Naive thymus-derived CD4-positive, alpha-beta T cell (primary cell): ENCODE results near the gene CTNNBIP1. TPM values are rescaled to one million over a fixed set of nuclear protein-coding genes. Genes with fewer than 3 reads are reported as not detected.
A peak's percentile ranks its signal among the peaks of the same experiment; 100 is the strongest.
"Not testable (repeated sequence)": the region's sequence is repeated elsewhere in the genome, so short reads cannot be mapped to it uniquely, and the experiment has no call there.

Experiments
- ATAC-seq: fragments of 150-1000 bp; cut with Tn5 transposase; 2 replicates; pipeline ENCODE4 v1.10.0; 2021; ENCODE audit warnings: mild to moderate bottlenecking, moderate library complexity
- CTCF ChIA-PET: fragments of 350-600 bp; sonication (Branson Sonifier 250); formaldehyde crosslinking; loops from one replicate; lab custom pipeline; 2021; ENCODE audit warnings: antibody characterized with exemption; lab: Charles Lee
- POLR2A ChIA-PET: fragments of 350-600 bp; sonication (Branson Sonifier 250); formaldehyde crosslinking; loops from one replicate; lab custom pipeline; 2021; ENCODE audit warnings: antibody characterized with exemption, inconsistent platforms; lab: Charles Lee
- DNase-seq, 9 donors: peaks; one replicate each; pipeline versions ENCODE4 v3.0.0 to v3.0.0-alpha.2; 2020 to 2022; ENCODE audit warnings: mixed read lengths in 1 of 9
- H3K27ac ChIP-seq: one replicate; pipeline ENCODE4 v1.7.0; 2013; ENCODE audit warnings: mild to moderate bottlenecking, low read depth, low read length, moderate library complexity
- H3K27me3 ChIP-seq, 2 donors: one replicate each; pipeline ENCODE4 v1.7.0; 2013; ENCODE audit warnings: low read length in 2 of 2, mild to moderate bottlenecking in 2 of 2, moderate library complexity in 2 of 2; ENCODE audit not compliant: control insufficient read depth in 2 of 2, insufficient read depth in 2 of 2
- H3K36me3 ChIP-seq, 3 experiments: 1 replicate in 2 of 3; 2 replicates in 1 of 3; pipeline ENCODE4 v1.7.0; 2013; ENCODE audit warnings: low read length in 3 of 3, mild to moderate bottlenecking in 3 of 3, moderate library complexity in 1 of 3; ENCODE audit not compliant: insufficient read depth in 3 of 3, control insufficient read depth in 2 of 3
- H3K4me1 ChIP-seq, 2 donors: one replicate each; pipeline ENCODE4 v1.7.0; 2013; ENCODE audit warnings: low read length in 2 of 2, mild to moderate bottlenecking in 2 of 2, moderate library complexity in 1 of 2; ENCODE audit not compliant: control insufficient read depth in 2 of 2, insufficient read depth in 2 of 2
- H3K4me3 ChIP-seq: 2 replicates; pipeline ENCODE4 v1.7.0; 2013; ENCODE audit warnings: mild to moderate bottlenecking, low read length
- H3K9me3 ChIP-seq, 3 experiments: 1 replicate in 2 of 3; 2 replicates in 1 of 3; pipeline ENCODE4 v1.7.0; 2013; ENCODE audit warnings: low read length in 3 of 3; ENCODE audit not compliant: control insufficient read depth in 2 of 3
- H3K27ac Mint-ChIP-seq, 9 donors: one replicate each; pipeline ENCODE4 v1.8.0; 2020 to 2022; ENCODE audit warnings: mixed read lengths in 9 of 9, mild to moderate bottlenecking in 8 of 9, moderate library complexity in 5 of 9, inconsistent platforms in 2 of 9
- H3K27me3 Mint-ChIP-seq, 5 donors: one replicate each; pipeline ENCODE4 v1.8.0; 2021 to 2022; ENCODE audit warnings: mixed read lengths in 5 of 5, mild to moderate bottlenecking in 1 of 5
- H3K36me3 Mint-ChIP-seq, 5 donors: one replicate each; pipeline ENCODE4 v1.8.0; 2020 to 2022; ENCODE audit warnings: mixed read lengths in 5 of 5, mild to moderate bottlenecking in 3 of 5, inconsistent platforms in 1 of 5
- H3K4me1 Mint-ChIP-seq, 7 donors: one replicate each; pipeline ENCODE4 v1.8.0; 2020 to 2022; ENCODE audit warnings: mixed read lengths in 7 of 7, mild to moderate bottlenecking in 3 of 7, inconsistent platforms in 1 of 7
- H3K4me3 Mint-ChIP-seq, 10 donors: one replicate each; pipeline ENCODE4 v1.8.0; 2020 to 2022; ENCODE audit warnings: mild to moderate bottlenecking in 10 of 10, mixed read lengths in 10 of 10, moderate library complexity in 6 of 10, inconsistent platforms in 2 of 10
- H3K9me3 Mint-ChIP-seq, 11 donors: one replicate each; pipeline ENCODE4 v1.8.0; 2020 to 2022; ENCODE audit warnings: mixed read lengths in 11 of 11, mild to moderate bottlenecking in 4 of 11, inconsistent platforms in 1 of 11, moderate library complexity in 1 of 11
- intact Hi-C, 2 donors: fragments of 100-400 bp; cut with micrococcal nuclease; formaldehyde crosslinking; loops; one replicate each; pipeline ENCODE4 v1.15.1; 2023
- polyA plus RNA-seq, 2 donors: library from polyadenylated mRNA; unstranded; fragments of 300-500 nt; fragmentation: Illumina TruSeq; gene quantifications; one replicate each; pipeline ENCODE4 v1.2.3, GENCODE V29; 2021
- total RNA-seq, 6 experiments: library from RNA in 5 of 6; stranded (reverse) in 5 of 6; gene quantifications; 1 replicate in 5 of 6; 2 replicates in 1 of 6; pipeline ENCODE4 v1.2.3 and lab custom pipeline; 2021 to 2026

CTNNBIP1 gene
- total and polyA plus RNA-seq, 7 experiments from 2014 or later = 5.3 to 17.2 (median 7.2) TPM

- DNase-seq = no peak
Observed at GRCh38 chr1:9805006-9805508, 105.0 kb downstream of the CTNNBIP1 start.

GRCh38 chr1:9803003-9803918 is 106.8 kb downstream of the CTNNBIP1 start:
- H3K4me1 Mint-ChIP-seq = peaks cover 23 to 78% (median 60%) of the 10 kb centered on the region in 7 donors
- CTCF ChIA-PET = interaction anchor here (0.8 kb wide), 1 partner anchor 19 kb away, joined by 3 read pairs; no protein-coding TSS in a partner anchor

More at GRCh38 chr1:9805006-9805508, 105.0 kb downstream of the CTNNBIP1 start:
- H3K27ac Mint-ChIP-seq = peak overlapping the region in 4 of 9 donors; percentile 9 to 56 (median 39)
- H3K27me3 Mint-ChIP-seq = no peaks in the 10 kb centered on the region
- Histone ChIP-seq H3K27ac (no peak overlapping the region), H3K9me3 (no peaks in the 10 kb centered on the region), H3K4me1 (peaks cover 0 to 15% of the 10 kb centered on the region in 2 donors), H3K4me3 (no peak overlapping the region), H3K36me3 (no peaks in the 10 kb centered on the region), H3K27me3 (no peaks in the 10 kb centered on the region)
- ChIA-PET POLR2A (interaction anchor here (1.0 to 1.9 kb wide), 2 partner anchors 17 to 85 kb away, joined by 4 to 9 read pairs; no protein-coding TSS in a partner anchor), CTCF (interaction anchor here (0.8 kb wide), 1 partner anchor 20 kb away, joined by 3 read pairs; no protein-coding TSS in a partner anchor)
- H3K4me1 Mint-ChIP-seq = peaks cover 27 to 76% (median 62%) of the 10 kb centered on the region in 7 donors
- no peaks in the 10 kb centered on the region for H3K9me3 Mint-ChIP-seq
- no peak for ATAC-seq
- intact Hi-C loops = no loop called here
- peaks cover 0 to 17% (median 2%) of the 10 kb centered on the region in 5 donors for H3K36me3 Mint-ChIP-seq
- H3K4me3 Mint-ChIP-seq = peak overlapping the region in 2 of 10 donors; percentile 13 to 54

DNA sequence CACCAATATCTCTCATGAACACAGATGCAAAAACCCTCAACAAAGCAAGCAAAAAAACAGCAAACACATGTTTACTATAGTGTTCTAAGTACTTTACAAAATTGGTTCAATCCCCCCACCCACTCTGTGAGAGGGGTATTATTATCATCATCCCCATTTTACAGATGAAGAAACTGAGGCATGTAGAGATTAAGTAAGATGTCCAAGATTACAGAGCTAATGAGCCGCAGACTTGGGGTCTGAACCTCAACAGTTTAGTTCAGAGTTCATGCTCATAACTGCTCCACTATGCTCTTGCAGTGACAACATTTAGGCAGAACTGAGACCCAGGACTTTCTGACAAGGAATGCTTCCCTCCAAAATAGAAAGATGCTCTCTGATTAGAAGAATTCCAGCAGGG is 108.2 kb downstream of the CTNNBIP1 start:
- Histone ChIP-seq H3K36me3 (no peaks in the 10 kb centered on the region), H3K4me3 (no peak overlapping the region), H3K27me3 (no peaks in the 10 kb centered on the region), H3K27ac (peak overlapping the region; percentile 12), H3K4me1 (peaks cover 9 to 26% of the 10 kb centered on the region in 2 donors), H3K9me3 (no peaks in the 10 kb centered on the region)
- ATAC-seq (no peak), DNase-seq (no peak)
- POLR2A ChIA-PET = interaction anchor here (1.1 kb wide), 1 partner anchor 9 kb away, joined by 3 read pairs; no protein-coding TSS in a partner anchor
- CTCF ChIA-PET = no interaction called here
- Mint-ChIP-seq H3K27ac (peak overlapping the region in 8 of 9 donors; percentile 7 to 83 (median 56)), H3K27me3 (no peaks in the 10 kb centered on the region), H3K9me3 (no peaks in the 10 kb centered on the region), H3K36me3 (peaks cover 0 to 23% (median 3%) of the 10 kb centered on the region in 5 donors), H3K4me3 (peak overlapping the region in 4 of 10 donors; percentile 5 to 38 (median 8)), H3K4me1 (peaks cover 26 to 78% (median 61%) of the 10 kb centered on the region in 7 donors)
- intact Hi-C loops = loop anchor here in 1 of 2 donors (2.0 kb wide), 1 partner anchor 21 kb away; the partner anchor contains the start of gene CLSTN1

More at GRCh38 chr1:9803003-9803918, 106.8 kb downstream of the CTNNBIP1 start:
- H3K27me3 ChIP-seq, ATAC-seq, H3K27ac ChIP-seq, H3K9me3 Mint-ChIP-seq, H3K9me3 ChIP-seq, intact Hi-C loops, H3K36me3 ChIP-seq, DNase-seq, H3K4me3 ChIP-seq, H3K27me3 Mint-ChIP-seq: not testable (repeated sequence)
- peak overlapping the region in 8 of 9 donors; percentile 4 to 83 (median 69) for H3K27ac Mint-ChIP-seq
- POLR2A ChIA-PET = interaction anchor here (1.1 to 1.9 kb wide), 2 partner anchors 10 to 19 kb away, joined by 3 to 9 read pairs; no protein-coding TSS in a partner anchor
- H3K4me1 ChIP-seq = peaks cover 9 to 21% of the 10 kb centered on the region in 2 donors
- peaks cover 0 to 18% (median 3%) of the 10 kb centered on the region in 5 donors for H3K36me3 Mint-ChIP-seq
- H3K4me3 Mint-ChIP-seq = peak overlapping the region in 1 of 10 donors; percentile 11

Other genes with a start within 250 kb of the CTNNBIP1 start
- 100 to 1,000 TPM in 1 of 5 experiments, 10 to 100 TPM in 4; 68.6 to 116 (median 85.6) TPM for gene CLSTN1, start 86.3 kb downstream of the CTNNBIP1 start, total RNA-seq
- 10 to 100 TPM; 16.9 to 40.2 TPM for gene CLSTN1, start 86.3 kb downstream of the CTNNBIP1 start, polyA plus RNA-seq
- gene LZIC, start 33.1 kb upstream of the CTNNBIP1 start, total RNA-seq = 10 to 100 TPM; 18.0 to 35.1 (median 31.0) TPM
- gene LZIC, start 33.1 kb upstream of the CTNNBIP1 start, polyA plus RNA-seq = 10 to 100 TPM; 39.1 to 44.0 TPM
- gene NMNAT1, start 33.2 kb upstream of the CTNNBIP1 start, total RNA-seq = 1 to 10 TPM; 2.7 to 8.3 (median 7.5) TPM
- gene NMNAT1, start 33.2 kb upstream of the CTNNBIP1 start, polyA plus RNA-seq = 1 to 10 TPM; 5.5 to 9.5 TPM
- gene RBP7, start 87.0 kb upstream of the CTNNBIP1 start, total RNA-seq = 10 to 100 TPM in 1 of 5 experiments, 1 to 10 TPM in 1, not detected in 3; 2.2 to 18.4 TPM
- gene RBP7, start 87.0 kb upstream of the CTNNBIP1 start, polyA plus RNA-seq = not detected
- gene UBE4B, start 122.7 kb upstream of the CTNNBIP1 start, total RNA-seq = 10 to 100 TPM; 37.9 to 48.3 (median 39.3) TPM
- 10 to 100 TPM in 1 of 2 donors, 1 to 10 TPM in 1; 7.5 to 10.8 TPM for gene UBE4B, start 122.7 kb upstream of the CTNNBIP1 start, polyA plus RNA-seq